ENCODE data around the gene XPNPEP1.

- TF ChIP-seq REST (IDR thresholded peaks at IDR 0.05; ENCODE audit: low read depth) (no peak), TAF1 (IDR thresholded peaks at IDR 0.05; ENCODE audit: low read depth) (no peak), RAD21 (IDR thresholded peaks at IDR 0.05; ENCODE audit: low read depth) (no peak), NFIC (IDR thresholded peaks at IDR 0.05) (no peak), CREB1 (IDR thresholded peaks at IDR 0.05; ENCODE audit: low read depth) (no peak), EP300 (IDR thresholded peaks at IDR 0.05; ENCODE audit: borderline replicate concordance) (no peak), FOXM1 (IDR thresholded peaks at IDR 0.05; ENCODE audit: borderline replicate concordance, low read depth) (no peak), EGR1 (IDR thresholded peaks at IDR 0.05) (no peak), MAX (IDR thresholded peaks at IDR 0.05) (no peak), CEBPB (IDR thresholded peaks at IDR 0.05) (no peak), TEAD4 (IDR thresholded peaks at IDR 0.05) (no peak), YY1 (IDR thresholded peaks at IDR 0.05; ENCODE audit: low read depth) (no peak)
These were observed 24.5 kb downstream of the XPNPEP1 start for GRCh38 chr10:109898666-109899355.

All from Ishikawa (cell line).